A673 (cell line): ENCODE measurements around the gene PLA2G4A.

Experiments used
- CTCF ChIP-seq: fragments of 300-800, 200-600 bp; sonication (generic); conservative IDR thresholded peaks from 2 replicates; pipeline ENCODE4 v1.5.1; 2017; ENCODE audit warnings: low read depth, mild to moderate bottlenecking, antibody characterized with exemption, low read length, moderate library complexity, mixed read lengths
- EZH2 ChIP-seq: fragments of 200-600 bp; sonication (generic); IDR thresholded peaks from 2 replicates; pipeline ENCODE4 v1.6.1; 2017; ENCODE audit warnings: borderline replicate concordance, low read depth, mild to moderate bottlenecking, mixed read lengths, antibody characterized with exemption, low read length; ENCODE audit not compliant: poor library complexity, severe bottlenecking

GRCh38 chr1:186987769-186988168 is 159.0 kb downstream of the PLA2G4A start:
- peak; percentile 34; the same call in 1 of the 2 replicates for TF ChIP-seq CTCF
- TF ChIP-seq EZH2 = no peak
